Tibial nerve (tissue), 3 donors: ENCODE measurements around the gene EFR3B.

Source experiments
- POLR2A ChIP-seq, 2 donors: fragments of 450-650 bp; IDR thresholded peaks; one replicate each; pipeline ENCODE4 v1.6.1; 2017; ENCODE audit warnings: antibody characterized with exemption in 2 of 2, mild to moderate bottlenecking in 2 of 2, moderate library complexity in 2 of 2
- TF ChIP-seq, protein P1 (sequence below), 5 experiments: fragments of 200-600 bp in 3 of 5; fragments of 450-650 bp in 2 of 5; sonication (generic) in 3 of 5; IDR thresholded peaks; one replicate each; pipeline ENCODE4 v1.5.1; 2016 to 2019; ENCODE audit warnings: antibody characterized with exemption in 5 of 5, mild to moderate bottlenecking in 3 of 5, moderate library complexity in 2 of 5

DNA sequence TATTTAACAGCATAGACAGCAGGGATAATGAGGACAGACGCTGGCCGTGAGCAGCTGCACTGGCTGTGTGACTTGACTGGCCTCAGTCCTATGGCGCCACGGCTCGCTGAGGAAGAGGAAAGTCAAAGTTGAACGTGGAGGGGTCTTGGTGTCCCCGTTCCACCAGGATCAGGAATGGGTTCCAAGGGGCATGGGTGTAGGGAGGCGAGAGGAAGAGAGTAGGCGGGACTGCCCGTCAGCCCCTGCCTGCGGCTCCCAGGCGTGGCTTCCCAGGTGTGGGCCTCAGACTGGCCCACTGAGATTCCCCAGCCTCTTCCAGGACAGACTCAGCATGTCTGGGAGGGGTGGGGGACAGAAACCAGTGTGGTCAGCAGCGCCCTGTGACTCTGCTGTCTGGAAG lies 75.1 kb downstream of the EFR3B start:
- no peak for TF ChIP-seq POLR2A (IDR thresholded peaks at IDR 0.05)
- TF ChIP-seq, protein P1, sequence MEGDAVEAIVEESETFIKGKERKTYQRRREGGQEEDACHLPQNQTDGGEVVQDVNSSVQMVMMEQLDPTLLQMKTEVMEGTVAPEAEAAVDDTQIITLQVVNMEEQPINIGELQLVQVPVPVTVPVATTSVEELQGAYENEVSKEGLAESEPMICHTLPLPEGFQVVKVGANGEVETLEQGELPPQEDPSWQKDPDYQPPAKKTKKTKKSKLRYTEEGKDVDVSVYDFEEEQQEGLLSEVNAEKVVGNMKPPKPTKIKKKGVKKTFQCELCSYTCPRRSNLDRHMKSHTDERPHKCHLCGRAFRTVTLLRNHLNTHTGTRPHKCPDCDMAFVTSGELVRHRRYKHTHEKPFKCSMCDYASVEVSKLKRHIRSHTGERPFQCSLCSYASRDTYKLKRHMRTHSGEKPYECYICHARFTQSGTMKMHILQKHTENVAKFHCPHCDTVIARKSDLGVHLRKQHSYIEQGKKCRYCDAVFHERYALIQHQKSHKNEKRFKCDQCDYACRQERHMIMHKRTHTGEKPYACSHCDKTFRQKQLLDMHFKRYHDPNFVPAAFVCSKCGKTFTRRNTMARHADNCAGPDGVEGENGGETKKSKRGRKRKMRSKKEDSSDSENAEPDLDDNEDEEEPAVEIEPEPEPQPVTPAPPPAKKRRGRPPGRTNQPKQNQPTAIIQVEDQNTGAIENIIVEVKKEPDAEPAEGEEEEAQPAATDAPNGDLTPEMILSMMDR (IDR thresholded peaks at IDR 0.05) = no peak
